CD4-positive, alpha-beta T cell treated with Interleukin-4 for 1 hour (primary cell): ENCODE results near the gene AKIRIN2.
A peak's percentile ranks its signal among the peaks of the same experiment; 100 is the strongest.

Source experiments
- DNase-seq, 2 donors: peaks; one replicate each; pipeline ENCODE4 v3.0.0-alpha.2; 2020 to 2022

The AKIRIN2 gene

DNA sequence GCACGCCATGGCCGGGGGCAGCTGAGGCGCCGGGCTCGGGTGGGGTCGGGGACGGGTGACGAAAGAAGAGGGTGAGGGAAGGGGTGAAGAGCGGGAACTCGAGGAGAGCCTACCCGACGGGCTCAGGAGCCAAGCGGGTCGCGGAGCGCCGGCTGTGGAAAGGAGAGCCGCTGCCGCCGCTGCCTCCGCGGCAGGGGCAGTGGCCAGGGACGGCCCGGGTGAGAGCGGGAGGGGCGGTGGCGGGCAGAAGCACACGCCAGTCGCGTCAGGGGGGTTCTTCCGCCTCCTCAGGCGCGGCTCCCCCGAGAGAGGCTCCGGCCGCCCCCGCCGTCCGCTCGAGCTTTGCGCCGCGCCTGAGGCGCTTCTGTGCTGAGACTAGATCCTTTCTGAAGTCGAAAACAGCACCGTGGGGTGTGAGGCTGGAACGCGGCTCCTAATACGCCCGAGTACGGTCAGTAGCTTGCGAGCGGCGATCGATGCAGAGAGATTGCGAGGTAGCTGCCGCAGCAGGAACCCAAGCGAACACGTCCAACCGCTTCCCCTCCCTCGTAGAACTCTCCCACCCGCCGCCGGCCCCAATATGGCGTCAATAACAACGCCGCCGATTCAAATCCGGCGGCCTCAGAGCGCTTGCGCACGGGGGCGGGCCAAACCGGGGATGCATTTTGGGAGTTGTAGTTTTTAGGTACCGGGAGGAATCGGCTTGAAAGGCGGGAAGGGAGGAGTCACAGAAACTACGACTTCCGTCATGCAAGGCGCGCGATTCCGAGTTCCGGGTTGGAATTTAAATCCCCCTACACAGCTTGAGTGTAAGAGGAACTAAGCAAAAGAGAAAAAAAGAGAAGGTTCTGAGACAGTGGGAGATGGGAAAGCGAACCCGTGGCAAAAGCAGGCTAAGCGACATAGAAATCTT is at the start of gene AKIRIN2:
TSS of gene AKIRIN2 (minus strand) at position 558 of the 913 bp plus-strand sequence. CDS start at position 9, 549 bp downstream.
- peak; percentile 98 to 99 for DNase-seq

DNA sequence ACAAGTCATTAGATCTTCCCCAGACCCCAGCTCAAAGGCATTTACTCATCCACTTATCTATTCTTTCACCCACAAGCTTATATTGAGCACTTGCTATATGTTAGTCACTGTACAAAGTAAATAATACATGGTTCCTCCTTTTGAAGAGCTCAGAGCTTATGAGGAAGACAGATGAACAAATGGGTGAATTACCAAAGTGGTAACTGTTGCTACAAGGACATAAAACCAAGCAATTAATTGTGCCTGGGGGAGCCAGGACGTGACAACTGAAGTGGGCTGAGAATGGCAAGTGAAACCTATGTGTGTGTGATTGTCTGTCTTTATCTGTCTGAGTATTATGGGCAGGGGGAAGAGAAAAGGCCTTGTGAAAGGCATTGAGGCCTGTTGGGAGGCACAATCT is 45.6 kb upstream of the AKIRIN2 start:
- DNase-seq = no peak

DNA sequence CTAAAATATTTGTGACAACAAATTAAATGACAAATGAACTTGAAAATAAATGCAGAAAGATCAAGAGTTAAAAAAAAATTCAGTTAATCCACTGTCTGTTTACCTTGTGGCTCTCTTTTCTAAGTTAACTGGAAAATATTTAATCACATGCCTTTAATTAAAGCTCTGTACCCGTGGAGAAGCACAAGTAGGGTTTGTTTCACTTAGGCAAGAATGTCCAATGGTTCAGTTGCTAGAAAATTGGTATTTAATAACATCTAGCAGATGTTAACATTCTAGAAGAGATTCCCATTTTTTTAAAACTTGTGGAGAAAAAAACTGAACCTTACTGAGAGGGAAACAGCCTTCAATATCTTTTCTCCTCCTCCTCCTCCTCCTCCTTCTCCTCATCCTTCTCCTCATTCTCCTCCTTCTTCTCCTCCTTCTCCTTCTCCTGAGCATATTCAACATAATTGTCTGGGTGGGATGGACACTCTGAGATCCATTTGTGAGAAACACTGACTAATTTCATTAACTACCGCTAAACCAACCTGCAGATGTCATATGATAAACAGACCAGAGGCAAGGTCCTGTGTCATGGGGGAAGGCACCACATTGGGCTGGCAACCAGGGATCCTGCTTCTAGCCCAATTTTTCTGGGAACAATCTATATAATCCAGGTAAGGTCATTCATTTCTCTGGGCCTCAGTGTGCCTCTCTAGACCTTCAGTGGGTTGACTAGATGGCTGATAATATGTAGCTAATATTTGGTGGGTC is 44.1 kb upstream of the AKIRIN2 start:
- DNase-seq = no peak

DNA sequence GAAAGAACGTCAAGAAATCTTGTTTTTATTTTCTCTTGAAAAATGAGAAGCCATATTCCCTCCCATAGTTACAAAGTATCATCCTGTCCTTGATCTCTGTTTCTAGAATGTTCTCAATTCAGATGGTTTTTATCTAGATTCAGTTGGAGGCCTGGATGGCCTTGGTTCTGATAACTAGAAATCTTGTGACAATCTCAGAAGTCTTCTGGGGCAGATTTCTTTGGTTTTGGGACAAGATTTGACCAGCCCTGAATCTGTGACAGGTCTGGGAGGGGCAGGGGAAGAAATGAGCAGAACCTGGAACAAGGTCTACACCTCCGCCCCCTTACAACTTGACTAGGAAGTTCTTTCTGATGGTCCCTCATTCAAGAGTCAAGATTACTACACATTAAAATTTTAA is 41.4 kb upstream of the AKIRIN2 start:
- DNase-seq = no peak

DNA sequence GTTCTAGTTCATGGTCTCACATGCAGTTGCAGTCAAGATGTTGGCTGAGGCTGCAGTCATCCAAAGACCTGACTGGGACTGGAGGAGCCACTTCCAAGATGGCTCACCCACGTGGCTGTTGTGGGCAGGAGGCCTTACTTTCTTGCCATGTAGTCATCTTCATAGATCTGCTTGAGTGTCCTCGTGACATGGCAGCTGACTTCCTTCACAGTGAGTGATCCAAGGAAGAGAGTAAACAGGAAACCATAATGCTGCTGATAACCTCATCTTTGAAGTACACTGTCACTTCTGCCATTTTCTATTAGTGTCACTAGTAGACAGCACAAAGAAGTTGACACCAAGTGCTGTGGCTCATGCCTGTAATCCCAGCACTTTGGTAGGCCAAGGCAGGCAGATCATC is 40.1 kb upstream of the AKIRIN2 start:
- peak; percentile 64 to 76 for DNase-seq

DNA sequence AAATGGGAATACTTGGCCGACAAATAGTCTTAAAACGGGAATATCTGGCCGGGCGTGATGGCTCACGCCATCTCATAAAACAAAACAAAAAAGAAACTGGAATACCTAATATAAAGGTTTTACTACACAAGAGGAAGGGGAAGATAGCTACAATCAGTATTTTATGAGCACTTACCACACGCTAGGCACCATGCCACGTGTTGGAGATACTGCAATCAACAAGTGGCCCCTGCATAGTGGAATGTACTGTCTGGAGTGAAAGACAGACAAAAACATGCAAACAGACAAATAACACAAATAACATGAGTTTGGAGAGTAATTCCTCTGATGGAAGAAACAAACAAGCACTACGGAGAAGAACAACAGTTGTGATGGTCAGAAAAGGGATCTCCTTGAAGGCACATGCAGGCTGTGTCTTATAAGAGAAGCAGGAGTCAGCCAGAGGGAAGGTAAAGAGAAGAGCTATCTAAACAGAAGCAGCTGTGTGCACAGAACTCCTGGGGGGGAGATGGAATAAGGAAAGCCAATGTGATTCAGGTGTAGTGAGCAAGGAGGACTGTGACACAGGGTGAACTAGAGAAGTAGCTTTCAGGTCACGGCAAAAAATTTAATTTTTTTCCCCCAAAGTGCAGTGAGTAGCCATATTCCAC is 39.1 kb upstream of the AKIRIN2 start:
- DNase-seq = no peak

- DNase-seq = no peak
These were observed 36.7 kb upstream of the AKIRIN2 start for GRCh38 chr6:87738744-87739143.

- peak in 1 of 2 donors; percentile 48 for DNase-seq
These were observed 36.0 kb upstream of the AKIRIN2 start for GRCh38 chr6:87738000-87738399.

- DNase-seq = peak in 1 of 2 donors; percentile 39
These were observed 34.9 kb upstream of the AKIRIN2 start for GRCh38 chr6:87736809-87737540.

DNA sequence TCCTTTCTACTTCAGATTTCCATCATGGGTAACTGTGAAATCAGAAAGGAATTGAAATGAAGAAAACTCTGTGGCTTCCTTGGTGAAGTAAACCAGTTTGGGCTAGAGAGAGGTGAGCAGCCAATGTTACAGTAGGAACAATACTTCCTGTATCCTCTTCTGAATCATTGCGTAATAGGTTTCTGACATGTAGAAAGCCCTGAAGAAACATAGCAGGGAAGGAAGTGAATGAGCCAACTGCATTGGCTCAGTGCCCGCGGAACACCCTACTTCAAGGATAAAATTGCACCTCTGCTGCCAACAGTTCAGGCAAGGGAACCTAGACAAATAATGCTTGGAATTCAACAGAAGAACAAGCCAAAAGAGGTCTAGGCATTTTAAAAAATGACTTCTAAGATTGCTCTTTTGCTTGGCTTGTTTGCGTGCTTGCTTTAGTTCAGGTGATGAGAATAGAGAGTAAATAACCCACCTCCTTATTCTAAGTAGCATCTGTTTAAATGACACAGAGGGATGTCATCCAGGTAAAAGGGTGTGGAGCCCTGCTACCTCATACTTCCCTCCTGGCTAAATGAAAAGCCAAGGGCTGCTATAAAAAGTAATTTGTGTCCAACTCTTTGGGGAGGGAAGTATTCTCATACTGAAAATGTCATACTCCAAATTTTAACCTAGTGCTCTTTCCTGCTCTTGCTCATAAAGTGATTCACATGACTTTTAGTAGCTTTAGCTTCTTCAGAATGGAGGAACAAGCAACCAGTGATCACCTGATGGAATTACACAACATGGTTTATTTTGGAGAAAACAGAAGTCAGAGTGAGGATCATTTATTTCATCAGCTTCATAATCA is 30.0 kb upstream of the AKIRIN2 start:
- DNase-seq = peak; percentile 59 to 77

DNA sequence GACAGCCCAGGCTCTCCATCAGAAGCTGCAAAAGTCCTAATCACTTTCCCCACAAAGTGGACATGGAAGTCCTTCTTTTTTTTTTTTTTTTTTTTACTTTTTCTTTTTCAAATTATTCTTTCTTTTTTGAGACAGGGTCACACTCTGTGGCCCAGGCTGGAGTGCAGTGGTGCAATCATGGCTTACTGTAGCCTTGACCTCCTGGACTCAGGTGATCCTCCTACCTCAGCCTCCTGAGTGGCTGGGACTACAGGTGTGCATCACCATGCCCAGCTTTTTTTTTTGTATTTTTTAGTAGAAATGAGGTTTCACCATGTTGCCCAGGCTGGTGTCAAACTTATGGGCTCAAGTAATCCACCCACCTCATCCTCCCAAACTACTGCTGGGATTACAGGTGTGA is 29.0 kb upstream of the AKIRIN2 start:
- DNase-seq = no peak

GRCh38 chr6:87729965-87730719 is 28.1 kb upstream of the AKIRIN2 start:
- DNase-seq = no peak

GRCh38 chr6:87728706-87729105 is 26.7 kb upstream of the AKIRIN2 start:
- no peak for DNase-seq

DNA sequence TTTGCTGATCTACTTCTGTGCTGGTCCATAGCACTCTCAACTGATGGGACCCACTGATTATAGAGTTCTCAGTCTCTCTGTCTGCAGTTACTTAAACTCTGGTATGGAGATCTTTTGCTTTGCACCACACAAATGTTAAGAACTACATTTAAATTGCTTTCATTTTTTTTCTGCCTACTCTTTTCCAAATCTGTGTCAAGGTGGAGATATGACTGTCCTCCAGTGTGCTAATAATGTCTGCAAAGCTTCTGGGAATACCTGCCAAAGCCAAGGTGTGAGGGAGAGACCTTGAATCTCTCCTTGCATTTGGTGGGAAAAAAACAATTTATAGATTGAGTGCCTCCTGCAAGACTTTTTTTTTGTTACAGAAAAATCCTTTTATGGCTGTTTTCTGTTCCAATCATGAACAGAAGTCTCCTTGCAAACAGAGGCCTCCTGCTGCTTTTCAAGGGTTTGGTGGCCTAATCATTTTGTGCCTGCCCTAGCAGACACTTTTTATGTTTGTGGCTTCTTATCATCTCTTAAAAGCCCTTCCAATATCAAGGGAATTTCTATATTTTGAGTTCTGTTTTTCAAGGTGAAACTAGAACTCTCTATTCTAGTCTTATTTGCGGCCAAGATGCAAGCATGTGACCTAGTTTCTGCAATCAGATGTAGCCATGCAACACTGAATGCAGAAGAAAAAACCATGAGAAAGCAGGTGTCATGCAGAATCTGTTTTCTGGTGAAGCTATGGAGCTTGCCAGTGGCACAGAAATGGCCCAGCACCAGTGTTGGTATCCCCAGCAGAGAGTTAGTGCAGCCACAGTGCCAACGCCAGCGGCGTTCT is 23.2 kb upstream of the AKIRIN2 start:
- no peak for DNase-seq

GRCh38 chr6:87723170-87724078 is 21.4 kb upstream of the AKIRIN2 start:
- DNase-seq = peak; percentile 23 to 61

GRCh38 chr6:87722540-87723169 is 20.6 kb upstream of the AKIRIN2 start:
- no peak for DNase-seq

GRCh38 chr6:87721311-87721710 is 19.3 kb upstream of the AKIRIN2 start:
- DNase-seq = no peak
